GM19468 (cell line): ENCODE results near the gene RPL4.
"Not testable (repeated sequence)": the region's sequence is repeated elsewhere in the genome, so short reads cannot be mapped to it uniquely, and the experiment has no call there.

Experiments used
- ATAC-seq: cut with Tn5 transposase; IDR thresholded peaks from one replicate; pipeline ENCODE4 v1.9.1; 2021; ENCODE audit warnings: mild to moderate bottlenecking, moderate library complexity, moderate number of reproducible peaks; ENCODE audit not compliant: unreplicated experiment; ENCODE audit errors: extremely low read depth

RPL4 gene

GRCh38 chr15:66504563-66505429, at the start of gene RPL4, which contains the start of gene ZWILCH:
Gene RPL4, minus strand, starts transcription at chr15:66504855. Its CDS starts 65 bp downstream, at chr15:66504790.
Gene ZWILCH, plus strand, starts transcription at chr15:66505326. Its CDS starts 13 bp downstream, at chr15:66505339.
- ATAC-seq: peak; percentile 59

- ATAC-seq: no peak
These were observed 40.6 kb upstream of the RPL4 start for GRCh38 chr15:66545255-66545654.

GRCh38 chr15:66542896-66543295, 38.2 kb upstream of the RPL4 start:
- no peak for ATAC-seq

GRCh38 chr15:66535056-66535455, 30.4 kb upstream of the RPL4 start:
- no peak for ATAC-seq

- ATAC-seq: no peak
These were observed 20.2 kb upstream of the RPL4 start for GRCh38 chr15:66524838-66525237.

- no peak for ATAC-seq
These were observed 19.3 kb upstream of the RPL4 start for GRCh38 chr15:66523926-66524325.

- no peak for ATAC-seq
These were observed 11.3 kb upstream of the RPL4 start for GRCh38 chr15:66515901-66516322.

- ATAC-seq: no peak
These were observed 9.9 kb upstream of the RPL4 start for GRCh38 chr15:66514586-66514985.

- ATAC-seq: no peak
These were observed 3.7 kb upstream of the RPL4 start for GRCh38 chr15:66508293-66508883.

- no peak for ATAC-seq
These were observed 1.2 kb upstream of the RPL4 start for GRCh38 chr15:66505818-66506217.

- no peak for ATAC-seq
These were observed 766 bp upstream of the RPL4 start for GRCh38 chr15:66505430-66505811.

- ATAC-seq: no peak
These were observed 684 bp downstream of the RPL4 start for GRCh38 chr15:66503780-66504562.

GRCh38 chr15:66503041-66503648, 1.5 kb downstream of the RPL4 start:
- ATAC-seq: not testable (repeated sequence)

- no peak for ATAC-seq
These were observed 2.2 kb downstream of the RPL4 start for GRCh38 chr15:66502491-66502890.

- ATAC-seq: not testable (repeated sequence)
These were observed 4.3 kb downstream of the RPL4 start for GRCh38 chr15:66500346-66500745.

- no peak for ATAC-seq
These were observed 5.9 kb downstream of the RPL4 start for GRCh38 chr15:66498501-66499386.

- ATAC-seq: no peak
These were observed 6.9 kb downstream of the RPL4 start, which contains the start of gene SNAPC5 for GRCh38 chr15:66497502-66498455. Gene SNAPC5, minus strand, starts transcription at chr15:66497762. Its CDS starts 31 bp downstream, at chr15:66497731.

GRCh38 chr15:66496951-66497501, 7.6 kb downstream of the RPL4 start:
- ATAC-seq: no peak
